ENCODE results near the gene PSTPIP2.

- no peak for TF ChIP-seq CTCF (IDR thresholded peaks at IDR 0.05; ENCODE audit: insufficient read depth, low read length)
- TF ChIP-seq POLR2AphosphoS5 (IDR thresholded peaks at IDR 0.05; ENCODE audit: low read depth) = no peak
Measured at GRCh38 chr18:46037512-46038305, 34.4 kb downstream of the PSTPIP2 start.

All from HL-60 (cell line).